ENCODE measurements around the gene KRAS.

GRCh38 chr12:25263594-25263993 is 12.9 kb upstream of the KRAS start:
- TF ChIP-seq CTCF (conservative IDR thresholded peaks at IDR 0.05) (no peak), ZFX (IDR thresholded peaks at IDR 0.05) (no peak)

Measured in C4-2B (cell line).